ENCODE measurements around the gene CIROP.

Gene CIROP

GRCh38 chr14:23093526-23093925 is 11.3 kb downstream of the CIROP start (continued):
- TF ChIP-seq POU6F1 (CRISPR knock-in tag; IDR thresholded peaks at IDR 0.05; ENCODE audit: borderline replicate concordance, low read depth), result no peak

GRCh38 chr14:23093104-23093503 is 11.7 kb downstream of the CIROP start:
- TF ChIP-seq RARB (CRISPR knock-in tag; IDR thresholded peaks at IDR 0.05) (no peak), TCF4 (CRISPR knock-in tag; IDR thresholded peaks at IDR 0.05; ENCODE audit: borderline replicate concordance) (no peak), TOX (CRISPR knock-in tag; IDR thresholded peaks at IDR 0.05; ENCODE audit: borderline replicate concordance) (no peak), CREB5 (CRISPR knock-in tag; IDR thresholded peaks at IDR 0.05; ENCODE audit: low read depth) (no peak), GLIS3 (CRISPR knock-in tag; IDR thresholded peaks at IDR 0.05) (no peak), POU6F1 (CRISPR knock-in tag; IDR thresholded peaks at IDR 0.05; ENCODE audit: borderline replicate concordance, low read depth) (no peak), ISL1 (CRISPR knock-in tag; IDR thresholded peaks at IDR 0.05) (no peak), SNAI2 (CRISPR knock-in tag; IDR thresholded peaks at IDR 0.05) (no peak)
- TF ChIP-seq, protein P1, sequence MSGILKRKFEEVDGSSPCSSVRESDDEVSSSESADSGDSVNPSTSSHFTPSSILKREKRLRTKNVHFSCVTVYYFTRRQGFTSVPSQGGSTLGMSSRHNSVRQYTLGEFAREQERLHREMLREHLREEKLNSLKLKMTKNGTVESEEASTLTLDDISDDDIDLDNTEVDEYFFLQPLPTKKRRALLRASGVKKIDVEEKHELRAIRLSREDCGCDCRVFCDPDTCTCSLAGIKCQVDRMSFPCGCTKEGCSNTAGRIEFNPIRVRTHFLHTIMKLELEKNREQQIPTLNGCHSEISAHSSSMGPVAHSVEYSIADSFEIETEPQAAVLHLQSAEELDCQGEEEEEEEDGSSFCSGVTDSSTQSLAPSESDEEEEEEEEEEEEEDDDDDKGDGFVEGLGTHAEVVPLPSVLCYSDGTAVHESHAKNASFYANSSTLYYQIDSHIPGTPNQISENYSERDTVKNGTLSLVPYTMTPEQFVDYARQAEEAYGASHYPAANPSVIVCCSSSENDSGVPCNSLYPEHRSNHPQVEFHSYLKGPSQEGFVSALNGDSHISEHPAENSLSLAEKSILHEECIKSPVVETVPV (CRISPR knock-in tag; IDR thresholded peaks at IDR 0.05), result no peak
- TF ChIP-seq, protein P2, sequence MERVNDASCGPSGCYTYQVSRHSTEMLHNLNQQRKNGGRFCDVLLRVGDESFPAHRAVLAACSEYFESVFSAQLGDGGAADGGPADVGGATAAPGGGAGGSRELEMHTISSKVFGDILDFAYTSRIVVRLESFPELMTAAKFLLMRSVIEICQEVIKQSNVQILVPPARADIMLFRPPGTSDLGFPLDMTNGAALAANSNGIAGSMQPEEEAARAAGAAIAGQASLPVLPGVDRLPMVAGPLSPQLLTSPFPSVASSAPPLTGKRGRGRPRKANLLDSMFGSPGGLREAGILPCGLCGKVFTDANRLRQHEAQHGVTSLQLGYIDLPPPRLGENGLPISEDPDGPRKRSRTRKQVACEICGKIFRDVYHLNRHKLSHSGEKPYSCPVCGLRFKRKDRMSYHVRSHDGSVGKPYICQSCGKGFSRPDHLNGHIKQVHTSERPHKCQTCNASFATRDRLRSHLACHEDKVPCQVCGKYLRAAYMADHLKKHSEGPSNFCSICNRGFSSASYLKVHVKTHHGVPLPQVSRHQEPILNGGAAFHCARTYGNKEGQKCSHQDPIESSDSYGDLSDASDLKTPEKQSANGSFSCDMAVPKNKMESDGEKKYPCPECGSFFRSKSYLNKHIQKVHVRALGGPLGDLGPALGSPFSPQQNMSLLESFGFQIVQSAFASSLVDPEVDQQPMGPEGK (CRISPR knock-in tag; IDR thresholded peaks at IDR 0.05; ENCODE audit: borderline replicate concordance), result no peak
- ATAC-seq, result no peak

GRCh38 chr14:23091294-23092225 is 13.2 kb downstream of the CIROP start:
- ATAC-seq, result no peak
- TF ChIP-seq CSDC2 (CRISPR knock-in tag; IDR thresholded peaks at IDR 0.05) (no peak), ZNF8 (CRISPR knock-in tag; IDR thresholded peaks at IDR 0.05) (no peak), ZC3H10 (CRISPR knock-in tag; IDR thresholded peaks at IDR 0.05) (no peak), TSHZ2 (CRISPR knock-in tag; IDR thresholded peaks at IDR 0.05) (no peak), CREB5 (CRISPR knock-in tag; IDR thresholded peaks at IDR 0.05; ENCODE audit: low read depth) (no peak), ZNF565 (CRISPR knock-in tag; conservative IDR thresholded peaks at IDR 0.05; ENCODE audit: low read depth) (no peak)
